ENCODE data around the gene OPRM1. TPM values are rescaled to one million over a fixed set of nuclear protein-coding genes. Genes with fewer than 3 reads are reported as not detected.
"Not testable (repeated sequence)": the region's sequence is repeated elsewhere in the genome, so short reads cannot be mapped to it uniquely, and the experiment has no call there.

The OPRM1 gene
- total RNA-seq, 2 donors from 2014 or later: not detected

GRCh38 chr6:154230393-154230792, 191.4 kb downstream of the OPRM1 start:
- intact Hi-C loops (cut with DNase I): no loop called here
- no peak for DNase-seq (ENCODE audit: low spot score)

- no peak for DNase-seq (ENCODE audit: low spot score)
- intact Hi-C loops (cut with DNase I): no loop called here
Measured at GRCh38 chr6:154230910-154231595, 192.0 kb downstream of the OPRM1 start.

- DNase-seq (ENCODE audit: low spot score): no peak
- intact Hi-C loops (cut with DNase I): no loop called here
Measured at GRCh38 chr6:154232013-154232910, 193.2 kb downstream of the OPRM1 start.

GRCh38 chr6:154233383-154233782, 194.3 kb downstream of the OPRM1 start:
- intact Hi-C loops (cut with DNase I): no loop called here
- DNase-seq (ENCODE audit: low spot score): no peak

- DNase-seq (ENCODE audit: low spot score): no peak
- intact Hi-C loops (cut with DNase I): no loop called here
Measured at GRCh38 chr6:154234019-154234772, 195.2 kb downstream of the OPRM1 start.

- DNase-seq (ENCODE audit: low spot score): no peak
- intact Hi-C loops (cut with DNase I): no loop called here
Measured at GRCh38 chr6:154236646-154237301, 197.7 kb downstream of the OPRM1 start.

- intact Hi-C loops (cut with DNase I): no loop called here
Measured at GRCh38 chr6:154238831-154239230, 199.8 kb downstream of the OPRM1 start.

GRCh38 chr6:154239392-154239791, 200.4 kb downstream of the OPRM1 start:
- DNase-seq (ENCODE audit: low spot score): no peak
- intact Hi-C loops (cut with DNase I): no loop called here

More at GRCh38 chr6:154238831-154239230, 199.8 kb downstream of the OPRM1 start:
- DNase-seq (ENCODE audit: low spot score): no peak

GRCh38 chr6:154241061-154241460, 202.0 kb downstream of the OPRM1 start:
- intact Hi-C loops (cut with DNase I); DNase-seq (ENCODE audit: low spot score): not testable (repeated sequence)

- DNase-seq (ENCODE audit: low spot score): no peak
- intact Hi-C loops (cut with DNase I): no loop called here
Measured at GRCh38 chr6:154241581-154241980, 202.5 kb downstream of the OPRM1 start.

GRCh38 chr6:154242617-154243357, 203.7 kb downstream of the OPRM1 start:
- DNase-seq (ENCODE audit: low spot score): no peak
- intact Hi-C loops (cut with DNase I): no loop called here

GRCh38 chr6:154243793-154244750, 205.0 kb downstream of the OPRM1 start:
- DNase-seq (ENCODE audit: low spot score): no peak
- intact Hi-C loops (cut with DNase I): no loop called here

GRCh38 chr6:154245506-154245905, 206.5 kb downstream of the OPRM1 start:
- intact Hi-C loops (cut with DNase I): no loop called here
- no peak for DNase-seq (ENCODE audit: low spot score)

- intact Hi-C loops (cut with DNase I): no loop called here
- DNase-seq (ENCODE audit: low spot score): no peak
Measured at GRCh38 chr6:154246723-154247118, 207.7 kb downstream of the OPRM1 start.

- no peak for DNase-seq (ENCODE audit: low spot score)
- intact Hi-C loops (cut with DNase I): no loop called here
Measured at GRCh38 chr6:154247119-154247861, 208.2 kb downstream of the OPRM1 start.

- DNase-seq (ENCODE audit: low spot score): no peak
- intact Hi-C loops (cut with DNase I): no loop called here
Measured at GRCh38 chr6:154249499-154250298, 210.7 kb downstream of the OPRM1 start.

All from posterior vena cava (tissue), 2 donors.